Right lobe of liver (tissue), 6 donors: ENCODE results near the gene LASP1. TPM values are rescaled to one million over a fixed set of nuclear protein-coding genes. Genes with fewer than 3 reads are reported as not detected.
"Not testable (repeated sequence)": the region's sequence is repeated elsewhere in the genome, so short reads cannot be mapped to it uniquely, and the experiment has no call there.

Experiments
- ATAC-seq, 4 donors: fragments of 200-7000 bp; cut with Tn5 transposase; one replicate each; pipeline ENCODE4 v1.9.1; 2020; ENCODE audit warnings: mild to moderate bottlenecking in 4 of 4, moderate library complexity in 4 of 4
- DNase-seq, 3 donors: peaks; one replicate each; pipeline ENCODE4 v3.0.0-alpha.2; 2020
- H3K27ac ChIP-seq, 3 donors: fragments of 200-600 bp; one replicate each; pipeline ENCODE4 v1.8.0; 2022
- H3K27me3 ChIP-seq, 2 donors: fragments of 200-600 bp; one replicate each; pipeline ENCODE4 v1.8.0; 2022
- H3K36me3 ChIP-seq, 4 donors: fragments of 200-600 bp; sonication (generic) in 1 of 4; one replicate each; pipeline versions ENCODE4 v1.5.1 to v1.8.0; 2017 to 2022; ENCODE audit warnings: control low read depth in 1 of 4
- H3K4me1 ChIP-seq, 4 donors: fragments of 200-600 bp; sonication (generic) in 1 of 4; one replicate each; pipeline versions ENCODE4 v1.5.1 to v1.8.0; 2017 to 2022; ENCODE audit warnings: control low read depth in 1 of 4
- H3K4me3 ChIP-seq, 3 donors: fragments of 200-600 bp; one replicate each; pipeline ENCODE4 v1.8.0; 2022
- H3K9me3 ChIP-seq, 4 donors: fragments of 200-600 bp; sonication (generic) in 1 of 4; one replicate each; pipeline versions ENCODE4 v1.5.1 to v1.8.0; 2017 to 2022; ENCODE audit warnings: control low read depth in 1 of 4
- CTCF ChIP-seq, 4 donors: fragments of 200-600 bp in 3 of 4; fragments of 450-650 bp in 1 of 4; IDR thresholded peaks; one replicate each; pipeline versions ENCODE4 v1.5.1 to v1.8.0; 2016 to 2022; ENCODE audit warnings: antibody characterized with exemption in 4 of 4, mild to moderate bottlenecking in 2 of 4
- POLR2A ChIP-seq: fragments of 450-650 bp; IDR thresholded peaks from one replicate; pipeline ENCODE4 v1.6.1; 2017; ENCODE audit warnings: antibody characterized with exemption, mild to moderate bottlenecking
- WGBS: methylation state at CpG from one replicate; pipeline ENCODE4 v1.1.6; 2018; ENCODE audit warnings: low coverage, low lambda C conversion rate; ENCODE audit not compliant: insufficient coverage; ENCODE audit errors: missing lambda C conversion rate; 5-methylcytosine and 5-hydroxymethylcytosine counted together
- intact Hi-C, 2 donors: fragments of 100-400 bp; cut with DNase I; formaldehyde crosslinking; loops; one replicate each; pipeline versions ENCODE4 v1.11.2 to v1.14.1; 2022
- total RNA-seq, 6 experiments: library from RNA; depleted of rRNA in 2 of 6; stranded (reverse); fragments of >200 nt in 2 of 6; fragmentation: NEBNext Ultra II Directional in 3 of 6; extraction: Animal tissue kit (Norgen Biotek cat#: 25700) in 3 of 6; gene quantifications; one replicate each; pipeline versions ENCODE4 v1.1.0 to v1.2.4, GENCODE V29; 2016 to 2023
- donor health status: DM: no; HTN: yes; CAD: no.
- donor health status: DM: no; HTN: no; CAD: no.
- donor health status: DM: no; HTN: no; CAD: no.
- donor health status: DM: no; HTN: yes; CAD: no.
- donor health status: DM: no; HTN: yes; CAD: no.

LASP1 gene
- total RNA-seq, 6 experiments from 2014 or later, result 52.2 to 124 (median 84.8) TPM

DNA sequence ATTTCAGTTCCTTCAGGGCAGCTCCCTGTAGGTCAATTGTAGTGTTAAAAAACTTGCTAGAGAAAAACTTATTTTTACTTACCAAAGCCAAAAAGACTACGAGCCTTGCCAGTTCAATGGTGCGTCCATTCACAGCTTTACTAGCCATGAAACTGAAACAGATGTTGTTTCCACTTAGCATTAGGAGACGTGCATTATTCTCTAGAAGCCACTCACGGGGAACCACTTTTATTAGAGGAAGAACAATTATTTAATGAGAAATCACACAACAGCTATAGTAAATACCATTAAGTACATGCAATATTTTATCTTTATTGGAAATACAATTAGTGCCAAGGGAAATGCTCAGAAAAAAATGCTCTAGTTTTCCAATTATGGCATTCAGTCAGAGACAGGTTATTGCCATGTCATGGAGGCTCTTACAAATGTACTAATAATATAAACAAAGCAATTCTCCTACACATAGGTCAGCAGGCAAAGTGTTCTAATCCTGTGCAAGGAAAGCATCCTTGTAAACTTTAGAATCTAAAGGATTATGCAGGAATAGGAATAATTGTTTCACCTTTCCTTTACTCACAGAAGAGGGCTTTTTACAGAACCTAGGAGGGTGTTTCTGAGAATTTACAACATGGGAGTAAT, 73.0 kb downstream of the LASP1 start:
- TF ChIP-seq CTCF (IDR thresholded peaks at IDR 0.05), result no peak
- TF ChIP-seq POLR2A, result no peak
- Histone ChIP-seq H3K4me3 (no peak overlapping the region), H3K27ac (no peak overlapping the region), H3K36me3 (no peaks in the 10 kb centered on the region), H3K27me3 (no peaks in the 10 kb centered on the region), H3K4me1 (no peaks in the 10 kb centered on the region), H3K9me3 (no peaks in the 10 kb centered on the region)
- intact Hi-C loops, result no loop called here
- no peak for DNase-seq
- ATAC-seq, result no peak
- WGBS, result 45% methylated on average over 4 of the region's 4 CpGs

DNA sequence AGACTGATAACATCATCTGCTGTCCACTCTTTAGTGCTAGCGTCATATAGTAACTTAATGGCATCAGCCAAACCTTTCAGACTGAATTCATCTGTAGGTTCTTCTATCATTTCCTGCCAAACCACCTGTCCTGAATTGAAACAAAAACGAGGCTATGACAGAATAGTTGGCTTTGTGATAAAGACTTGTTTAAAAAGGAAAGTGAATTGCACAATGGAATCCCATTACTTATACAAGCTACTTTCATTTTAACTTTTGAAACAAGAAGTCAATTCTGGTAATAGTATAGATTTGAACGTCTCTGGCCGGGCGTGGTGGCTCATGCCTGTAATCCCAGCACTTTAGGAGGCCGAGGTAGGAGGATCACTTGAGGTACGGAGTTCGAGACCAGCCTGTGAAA, 73.7 kb downstream of the LASP1 start:
- Histone ChIP-seq H3K27ac (no peak overlapping the region), H3K4me3 (no peak overlapping the region), H3K36me3 (no peaks in the 10 kb centered on the region), H3K9me3 (no peaks in the 10 kb centered on the region), H3K4me1 (no peaks in the 10 kb centered on the region), H3K27me3 (no peaks in the 10 kb centered on the region)
- WGBS, result 56% methylated on average over 7 of the region's 8 CpGs
- DNase-seq (no peak), ATAC-seq (no peak)
- TF ChIP-seq POLR2A, result no peak
- no peak for TF ChIP-seq CTCF (IDR thresholded peaks at IDR 0.05)
- intact Hi-C loops, result no loop called here

DNA sequence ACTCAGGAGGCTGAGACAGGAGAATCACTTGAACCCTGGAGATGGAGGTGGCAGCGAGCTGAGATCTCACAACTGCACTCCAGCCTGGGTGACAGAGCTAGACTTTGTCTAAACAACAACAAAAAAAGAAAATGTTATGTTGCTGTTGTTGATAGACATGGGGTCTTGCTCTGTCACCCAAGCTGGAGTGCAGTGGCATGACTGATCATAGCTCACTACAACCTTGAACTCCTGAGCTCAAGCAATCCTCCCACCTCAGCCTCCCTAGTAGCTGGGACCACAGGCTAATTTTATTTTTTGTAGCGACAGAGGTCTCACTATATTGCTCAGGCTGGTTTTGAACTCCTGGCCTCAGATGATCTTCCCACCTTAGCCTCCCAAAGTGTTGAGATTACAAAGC, 77.3 kb downstream of the LASP1 start:
- no peak for DNase-seq

DNA sequence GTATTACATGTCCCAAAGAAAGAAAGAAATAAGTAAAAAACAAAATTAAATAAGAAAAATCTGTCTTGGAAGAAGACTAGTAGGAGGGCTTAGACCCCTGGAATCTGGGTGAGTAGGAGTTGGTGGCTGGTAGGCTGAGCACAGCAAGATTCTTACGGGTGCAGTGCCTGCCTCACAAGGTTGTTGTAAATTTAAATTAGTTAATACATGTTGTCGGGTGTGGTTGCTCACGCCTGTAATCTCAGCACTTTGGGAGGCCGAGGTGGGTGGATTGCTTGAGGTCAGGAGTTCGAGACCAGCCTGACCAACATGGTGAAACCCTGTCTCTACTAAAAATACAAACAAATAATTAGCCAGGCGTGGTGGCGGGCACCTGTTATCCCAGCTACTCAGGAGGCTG, 83.9 kb downstream of the LASP1 start:
- DNase-seq, H3K36me3 ChIP-seq, H3K9me3 ChIP-seq, H3K27me3 ChIP-seq, H3K27ac ChIP-seq, ATAC-seq, H3K4me3 ChIP-seq, H3K4me1 ChIP-seq, intact Hi-C loops: not testable (repeated sequence)
- WGBS, result 85% methylated on average over 7 of the region's 7 CpGs

More for the DNA sequence above, 77.3 kb downstream of the LASP1 start:
- 79% methylated on average over 2 of the region's 2 CpGs for WGBS
- intact Hi-C loops, result no loop called here
- ATAC-seq, result no peak
- Histone ChIP-seq H3K36me3 (no peaks in the 10 kb centered on the region), H3K9me3 (no peaks in the 10 kb centered on the region), H3K27me3 (no peaks in the 10 kb centered on the region), H3K4me1 (no peaks in the 10 kb centered on the region), H3K4me3 (no peak overlapping the region), H3K27ac (no peak overlapping the region)
- TF ChIP-seq CTCF (IDR thresholded peaks at IDR 0.05) (no peak), POLR2A (no peak)

DNA sequence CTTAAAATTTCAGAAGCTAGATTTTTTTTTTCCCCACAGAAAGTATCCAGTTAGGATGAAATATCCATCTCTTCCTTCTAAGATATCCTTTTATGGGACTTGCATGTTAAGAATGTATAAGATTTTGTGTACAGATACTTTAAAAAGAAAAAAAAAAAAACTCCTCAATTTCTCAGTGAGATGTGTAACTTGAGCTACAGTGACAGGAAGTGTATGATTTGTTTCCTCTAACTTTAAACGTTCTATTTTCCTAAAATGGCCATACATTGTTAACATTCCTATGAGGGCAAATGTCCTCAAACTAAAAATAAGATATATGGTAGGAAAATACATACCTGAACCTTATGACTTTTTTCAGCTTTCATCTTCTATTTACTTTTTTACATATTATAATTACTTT, 88.5 kb downstream of the LASP1 start:
- ATAC-seq (no peak), DNase-seq (no peak)
- no peaks in the 10 kb centered on the region for H3K27me3 ChIP-seq
- H3K4me3 ChIP-seq, result no peak overlapping the region
- WGBS, result 8% methylated on average over 1 of the region's 1 CpG
- no peak overlapping the region for H3K27ac ChIP-seq
- H3K9me3 ChIP-seq, result no peaks in the 10 kb centered on the region
- no peaks in the 10 kb centered on the region for H3K4me1 ChIP-seq
- intact Hi-C loops, result no loop called here
- H3K36me3 ChIP-seq, result no peaks in the 10 kb centered on the region
- TF ChIP-seq POLR2A (no peak), CTCF (IDR thresholded peaks at IDR 0.05) (no peak)
